Activated CD4-positive, alpha-beta T cell treated with anti-CD3 and anti-CD28 coated beads, Interleukin-2, amount 10 ng/mL, durations not matched to agents 24 days and 14 days (primary cell): ENCODE measurements around the gene CDC42EP2. TPM values are rescaled to one million over a fixed set of nuclear protein-coding genes. Genes with fewer than 3 reads are reported as not detected.

Experiments used
- DNase-seq: peaks from one replicate; pipeline ENCODE4 v3.0.0; 2022
- H3K27ac Mint-ChIP-seq: one replicate; pipeline ENCODE4 v1.8.0; 2022; ENCODE audit warnings: mild to moderate bottlenecking, mixed read lengths
- H3K27me3 Mint-ChIP-seq: one replicate; pipeline ENCODE4 v1.8.0; 2022; ENCODE audit warnings: mixed read lengths
- H3K36me3 Mint-ChIP-seq: one replicate; pipeline ENCODE4 v1.8.0; 2022; ENCODE audit warnings: low read depth, mild to moderate bottlenecking, mixed read lengths
- H3K4me1 Mint-ChIP-seq: one replicate; pipeline ENCODE4 v1.8.0; 2021; ENCODE audit warnings: mixed read lengths
- H3K4me3 Mint-ChIP-seq: one replicate; pipeline ENCODE4 v1.8.0; 2022; ENCODE audit warnings: mild to moderate bottlenecking, moderate library complexity, mixed read lengths
- H3K9me3 Mint-ChIP-seq: one replicate; pipeline ENCODE4 v1.8.0; 2021; ENCODE audit warnings: mixed read lengths
- intact Hi-C: fragments of 100-400 bp; cut with micrococcal nuclease; formaldehyde crosslinking; loops from one replicate; pipeline ENCODE4 v1.15.1; 2023
- total RNA-seq: library from RNA; stranded (reverse); gene quantifications from 2 replicates; pipeline ENCODE4 v1.2.3, GENCODE V29; 2022

Gene CDC42EP2
- total RNA-seq, 1 donor from 2014 or later: 3.4 TPM

DNA sequence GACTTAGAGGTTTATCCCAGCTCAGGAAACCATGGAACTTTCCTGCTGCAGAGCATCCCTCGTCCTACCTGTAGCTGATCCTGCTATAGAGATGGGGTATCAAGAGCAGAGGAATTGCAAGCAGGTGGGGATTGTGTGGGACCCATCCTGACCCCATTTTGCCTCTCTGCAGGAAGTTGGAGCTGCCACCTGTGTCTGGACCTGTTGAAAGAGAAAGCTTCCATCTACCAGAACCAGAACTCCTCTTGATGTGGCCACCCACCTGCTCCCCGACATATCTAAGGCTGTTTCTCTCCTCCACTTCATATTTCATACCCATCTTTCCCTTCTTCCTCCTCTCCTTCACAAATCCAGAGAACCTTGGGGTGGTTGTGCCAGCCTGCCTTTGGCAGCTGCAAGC is 36.8 kb downstream of the CDC42EP2 start:
- peaks cover 30% of the 10 kb centered on the region for H3K36me3 Mint-ChIP-seq
- H3K27me3 Mint-ChIP-seq: peaks cover 2% of the 10 kb centered on the region
- intact Hi-C loops: no loop called here
- DNase-seq: no peak
- H3K4me3 Mint-ChIP-seq: no peak overlapping the region
- peaks cover 13% of the 10 kb centered on the region for H3K4me1 Mint-ChIP-seq
- no peak overlapping the region for H3K27ac Mint-ChIP-seq
- H3K9me3 Mint-ChIP-seq: no peaks in the 10 kb centered on the region

GRCh38 chr11:65352783-65353182 is 38.1 kb downstream of the CDC42EP2 start:
- Mint-ChIP-seq H3K4me3 (no peak overlapping the region), H3K4me1 (peaks cover 11% of the 10 kb centered on the region), H3K27ac (no peak overlapping the region), H3K36me3 (peaks cover 26% of the 10 kb centered on the region), H3K27me3 (peaks cover 4% of the 10 kb centered on the region), H3K9me3 (no peaks in the 10 kb centered on the region)
- DNase-seq: no peak
- intact Hi-C loops: no loop called here

- peaks cover 21% of the 10 kb centered on the region for H3K36me3 Mint-ChIP-seq
Measured at GRCh38 chr11:65353376-65353775, 38.7 kb downstream of the CDC42EP2 start.

DNA sequence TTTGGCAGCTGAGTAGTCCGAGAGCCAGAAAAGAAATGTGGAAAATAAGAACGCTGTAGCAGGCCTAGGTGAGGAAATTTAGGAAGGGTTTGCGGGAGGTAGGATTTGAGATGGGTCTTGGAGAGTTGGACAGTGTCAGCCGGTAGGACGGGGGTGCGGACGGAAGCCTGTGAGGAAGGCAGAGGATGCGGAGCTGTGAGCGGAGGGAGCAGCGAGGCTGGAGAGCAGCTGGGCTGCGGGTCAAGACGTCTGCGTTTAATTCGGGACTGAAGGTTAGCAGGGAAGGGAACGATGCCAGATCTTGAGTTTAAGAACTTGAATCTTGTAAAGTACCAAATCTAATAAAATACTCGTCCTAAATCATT is 39.2 kb downstream of the CDC42EP2 start:
- Mint-ChIP-seq H3K9me3 (no peaks in the 10 kb centered on the region), H3K27ac (no peak overlapping the region), H3K4me3 (peak overlapping the region; percentile 42), H3K4me1 (peaks cover 11% of the 10 kb centered on the region), H3K27me3 (peaks cover 6% of the 10 kb centered on the region), H3K36me3 (peaks cover 16% of the 10 kb centered on the region)
- intact Hi-C loops: loop anchor here (1.0 kb wide), 1 partner anchor 21 kb away; the partner anchor contains the start of gene DPF2
- no peak for DNase-seq

More at GRCh38 chr11:65353376-65353775, 38.7 kb downstream of the CDC42EP2 start:
- no peak for DNase-seq
- H3K27me3 Mint-ChIP-seq: peaks cover 6% of the 10 kb centered on the region
- H3K4me3 Mint-ChIP-seq: peak overlapping the region; percentile 42
- peaks cover 11% of the 10 kb centered on the region for H3K4me1 Mint-ChIP-seq
- intact Hi-C loops: no loop called here
- no peaks in the 10 kb centered on the region for H3K9me3 Mint-ChIP-seq
- H3K27ac Mint-ChIP-seq: no peak overlapping the region

DNA sequence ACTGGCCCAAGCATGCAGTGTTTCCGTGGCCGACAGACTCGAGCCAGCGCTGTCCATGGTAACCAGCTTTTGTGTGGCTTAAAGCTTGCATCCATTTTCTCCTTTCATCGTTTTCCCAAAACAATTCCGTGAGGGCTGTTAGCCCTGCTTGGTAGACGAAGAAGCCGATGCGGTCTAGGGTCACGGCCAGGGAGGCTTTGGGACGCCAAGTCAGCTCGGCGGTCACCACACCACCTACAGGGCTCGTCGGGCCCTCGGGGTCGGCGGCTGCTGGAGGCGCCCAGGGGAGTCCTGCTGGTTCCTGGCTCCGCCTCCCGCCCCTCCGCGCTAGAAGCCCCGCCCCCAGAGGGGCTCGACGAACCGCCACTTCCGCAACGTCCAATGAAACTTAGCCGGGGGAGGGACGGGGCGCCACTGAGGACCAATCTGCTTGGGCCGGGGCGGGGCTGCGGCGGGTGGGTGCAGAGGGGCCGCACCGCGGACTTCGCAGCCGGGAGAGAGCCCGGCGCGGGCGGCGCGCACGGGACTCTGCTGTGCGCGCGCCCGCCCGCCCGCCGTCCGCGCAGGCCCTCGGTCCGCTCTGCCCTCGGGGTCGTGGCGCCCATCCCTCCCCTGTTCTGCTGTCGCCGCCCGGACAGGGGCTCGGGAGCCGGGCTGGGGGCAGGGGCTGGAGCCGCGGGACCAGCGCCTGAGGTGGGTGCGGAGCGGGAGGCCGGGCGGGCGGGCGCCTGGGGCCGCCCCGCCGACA is 39.8 kb downstream of the CDC42EP2 start, which contains the start of gene TIGD3:
Gene TIGD3, plus strand, starts transcription at position 487 of the 748 bp plus-strand sequence. CDS start 1,058 bp downstream, outside the sequence.
- intact Hi-C loops: loop anchor here (1.0 kb wide), 1 partner anchor 21 kb away; the partner anchor contains the start of gene DPF2
- H3K27ac Mint-ChIP-seq: peak within 1 kb of the TSS; percentile 85
- H3K4me1 Mint-ChIP-seq: peaks cover 11% of the 10 kb centered on the region
- H3K27me3 Mint-ChIP-seq: peaks cover 6% of the 10 kb centered on the region
- peaks cover 12% of the 10 kb centered on the region for H3K36me3 Mint-ChIP-seq
- peak; percentile 99 for DNase-seq
- H3K9me3 Mint-ChIP-seq: no peaks in the 10 kb centered on the region
- peak within 1 kb of the TSS; percentile 93 for H3K4me3 Mint-ChIP-seq

DNA sequence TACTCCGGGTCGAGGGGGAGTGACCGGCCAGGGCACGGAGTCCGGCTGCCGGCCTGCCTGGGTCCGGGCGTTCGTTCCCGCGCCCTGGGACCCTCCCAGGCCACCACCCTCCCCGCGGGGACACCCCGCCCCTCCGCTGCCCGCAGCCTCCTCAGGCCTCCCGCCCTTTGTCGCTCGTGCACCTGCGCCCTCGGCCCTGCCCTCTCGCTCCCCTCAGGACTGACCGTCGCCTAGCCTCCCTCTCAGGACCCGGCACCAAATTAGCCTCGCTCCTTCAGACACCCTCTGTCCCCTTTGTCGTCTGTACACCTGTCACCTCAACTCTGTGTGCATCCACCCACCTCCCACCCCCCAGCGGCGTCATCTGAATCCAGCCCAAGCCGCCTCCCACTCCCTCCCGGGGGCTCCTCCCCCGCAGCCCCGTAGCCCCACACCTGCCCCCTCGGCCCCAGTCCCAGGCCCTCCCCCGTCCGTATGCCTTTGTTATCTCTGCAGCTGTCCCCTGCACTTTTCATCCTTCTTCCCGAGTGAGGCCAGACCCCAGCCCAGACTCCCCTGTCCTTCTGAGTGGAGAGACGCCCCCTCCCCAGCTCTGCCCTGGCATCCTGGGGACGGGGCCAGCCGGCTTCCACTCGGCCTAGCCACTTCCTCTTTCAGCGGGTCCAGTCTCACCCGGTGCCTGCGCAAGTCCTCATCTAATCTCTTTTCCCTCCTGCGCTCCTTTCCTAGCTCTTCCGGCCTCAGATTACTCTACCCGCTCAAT is 40.5 kb downstream of the CDC42EP2 start:
- peak overlapping the region; percentile 93 for H3K4me3 Mint-ChIP-seq
- DNase-seq: peak; percentile 84
- peak overlapping the region; percentile 85 for H3K27ac Mint-ChIP-seq
- intact Hi-C loops: no loop called here
- H3K4me1 Mint-ChIP-seq: peaks cover 11% of the 10 kb centered on the region
- H3K36me3 Mint-ChIP-seq: peaks cover 9% of the 10 kb centered on the region
- peaks cover 9% of the 10 kb centered on the region for H3K27me3 Mint-ChIP-seq
- H3K9me3 Mint-ChIP-seq: no peaks in the 10 kb centered on the region

- H3K4me1 Mint-ChIP-seq: peaks cover 11% of the 10 kb centered on the region
Measured at GRCh38 chr11:65355776-65356393, 41.2 kb downstream of the CDC42EP2 start.

DNA sequence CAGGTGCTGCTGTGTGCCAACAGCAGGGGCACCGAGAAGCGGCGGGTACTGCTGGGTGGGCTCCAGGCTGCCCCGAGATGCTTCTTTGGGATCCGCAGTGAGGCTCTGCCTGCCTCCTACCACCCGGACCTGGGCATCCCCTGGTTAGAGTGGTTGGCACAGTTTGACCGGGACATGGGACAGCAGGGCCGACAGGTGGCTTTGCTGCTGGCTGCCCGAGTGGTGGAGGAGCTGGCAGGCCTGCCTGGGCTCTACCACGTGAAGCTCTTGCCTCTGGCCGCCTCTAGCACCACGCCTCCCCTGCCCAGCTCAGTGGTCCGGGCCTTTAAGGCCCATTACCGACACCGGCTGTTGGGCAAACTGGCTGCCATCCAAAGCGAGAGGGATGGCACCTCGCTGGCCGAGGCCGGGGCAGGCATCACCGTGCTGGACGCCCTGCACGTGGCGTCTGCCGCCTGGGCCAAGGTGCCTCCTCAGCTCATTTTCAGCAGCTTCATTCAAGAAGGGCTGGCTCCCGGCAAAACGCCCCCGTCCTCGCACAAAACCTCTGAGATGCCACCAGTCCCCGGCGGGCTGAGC is 41.8 kb downstream of the CDC42EP2 start:
- peaks cover 9% of the 10 kb centered on the region for H3K36me3 Mint-ChIP-seq

More at GRCh38 chr11:65355776-65356393, 41.2 kb downstream of the CDC42EP2 start:
- no peak for DNase-seq
- intact Hi-C loops: no loop called here
- Mint-ChIP-seq H3K27me3 (peaks cover 9% of the 10 kb centered on the region), H3K27ac (peak overlapping the region; percentile 85), H3K4me3 (peak overlapping the region; percentile 93), H3K9me3 (no peaks in the 10 kb centered on the region), H3K36me3 (peaks cover 9% of the 10 kb centered on the region)

GRCh38 chr11:65357856-65358356 is 43.2 kb downstream of the CDC42EP2 start:
- Mint-ChIP-seq H3K36me3 (no peaks in the 10 kb centered on the region), H3K4me1 (peaks cover 11% of the 10 kb centered on the region), H3K27me3 (peaks cover 9% of the 10 kb centered on the region), H3K9me3 (no peaks in the 10 kb centered on the region), H3K4me3 (no peak overlapping the region), H3K27ac (no peak overlapping the region)
- no peak for DNase-seq
- intact Hi-C loops: no loop called here

More for the DNA sequence above, 41.8 kb downstream of the CDC42EP2 start:
- Mint-ChIP-seq H3K27ac (no peak overlapping the region), H3K9me3 (no peaks in the 10 kb centered on the region), H3K4me1 (peaks cover 11% of the 10 kb centered on the region), H3K27me3 (peaks cover 9% of the 10 kb centered on the region), H3K4me3 (no peak overlapping the region)
- intact Hi-C loops: no loop called here
- DNase-seq: no peak

- H3K9me3 Mint-ChIP-seq: no peaks in the 10 kb centered on the region
- H3K36me3 Mint-ChIP-seq: no peaks in the 10 kb centered on the region
- peaks cover 4% of the 10 kb centered on the region for H3K4me1 Mint-ChIP-seq
- H3K4me3 Mint-ChIP-seq: no peak overlapping the region
- H3K27me3 Mint-ChIP-seq: peaks cover 7% of the 10 kb centered on the region
- no peak overlapping the region for H3K27ac Mint-ChIP-seq
- intact Hi-C loops: no loop called here
- no peak for DNase-seq
Measured at GRCh38 chr11:65362320-65362931, 47.8 kb downstream of the CDC42EP2 start.

DNA sequence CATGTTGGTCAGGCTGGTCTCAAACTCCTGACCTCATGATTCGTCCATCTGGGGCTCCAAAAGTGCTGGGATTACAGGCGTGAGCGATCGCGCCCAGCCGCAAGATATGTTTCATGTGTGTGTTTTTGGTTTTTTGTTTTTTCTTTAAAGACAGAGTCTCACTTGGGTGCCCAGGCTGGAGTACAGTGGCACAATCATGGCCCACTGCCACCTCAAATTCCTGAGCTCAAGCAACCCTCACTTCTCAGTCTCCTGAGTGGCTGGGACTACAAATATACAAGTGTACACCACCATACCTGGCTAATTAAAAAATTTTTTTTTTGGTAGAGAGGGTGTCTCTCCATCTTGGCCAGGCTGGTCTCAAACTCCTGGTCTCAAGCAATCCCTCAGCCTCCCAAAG is 48.3 kb downstream of the CDC42EP2 start:
- Mint-ChIP-seq H3K36me3 (no peaks in the 10 kb centered on the region), H3K4me3 (no peak overlapping the region), H3K4me1 (peaks cover 4% of the 10 kb centered on the region), H3K27me3 (peaks cover 3% of the 10 kb centered on the region), H3K27ac (no peak overlapping the region), H3K9me3 (no peaks in the 10 kb centered on the region)
- no peak for DNase-seq
- intact Hi-C loops: no loop called here

DNA sequence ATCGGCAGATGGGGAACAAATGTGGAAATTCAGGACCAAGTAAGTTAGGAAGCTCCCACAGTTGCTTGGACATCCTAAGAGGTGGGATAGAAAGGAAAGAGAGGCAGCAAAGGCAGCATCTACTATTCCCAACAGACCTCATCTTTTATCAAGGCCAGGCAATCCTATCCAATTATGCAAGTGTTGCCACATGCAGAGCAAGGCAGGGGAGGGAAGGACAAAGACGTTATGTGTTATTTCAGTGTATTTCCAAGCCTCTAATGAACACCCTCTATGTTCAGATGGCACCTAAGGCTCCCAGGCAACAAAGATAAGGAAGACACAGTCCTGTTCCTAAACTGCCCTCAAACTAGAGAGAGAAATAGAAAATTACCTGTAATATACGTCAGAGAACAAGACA is 49.1 kb downstream of the CDC42EP2 start:
- H3K4me3 Mint-ChIP-seq: no peak overlapping the region
- DNase-seq: no peak
- intact Hi-C loops: no loop called here
- H3K27me3 Mint-ChIP-seq: peaks cover 3% of the 10 kb centered on the region
- H3K4me1 Mint-ChIP-seq: peaks cover 4% of the 10 kb centered on the region
- H3K27ac Mint-ChIP-seq: no peak overlapping the region
- no peaks in the 10 kb centered on the region for H3K36me3 Mint-ChIP-seq
- H3K9me3 Mint-ChIP-seq: no peaks in the 10 kb centered on the region

- Mint-ChIP-seq H3K36me3 (no peaks in the 10 kb centered on the region), H3K27me3 (peaks cover 3% of the 10 kb centered on the region), H3K4me1 (peaks cover 6% of the 10 kb centered on the region), H3K9me3 (no peaks in the 10 kb centered on the region), H3K27ac (no peak overlapping the region), H3K4me3 (no peak overlapping the region)
- DNase-seq: peak; percentile 80
- intact Hi-C loops: loop anchor here (1.0 kb wide), 4 partner anchors 16 to 144 kb away; partner anchors contain the start of gene SLC25A45
Measured at GRCh38 chr11:65366340-65366773, 51.7 kb downstream of the CDC42EP2 start.
